BLaER1 treated with 17β-estradiol and CSF1 and Interleukin-3, amounts not matched to agents 10 nM and 100 nM (cell line): Measurements from ENCODE around the gene JAZF1.

Experiments used
- H3K27ac ChIP-seq, 11 experiments: shearing (Covaris generic); formaldehyde crosslinking; 2 replicates each; pipeline ENCODE4 v1.8.1; 2022
- H3K27me3 ChIP-seq, 11 experiments: shearing (Covaris generic); formaldehyde crosslinking; 2 replicates each; pipeline ENCODE4 v1.8.1; 2022
- H3K36me3 ChIP-seq, 11 experiments: shearing (Covaris generic); formaldehyde crosslinking; 2 replicates each; pipeline ENCODE4 v1.8.1; 2022
- H3K4me1 ChIP-seq, 10 experiments: shearing (Covaris generic); formaldehyde crosslinking; 2 replicates each; pipeline ENCODE4 v1.8.1; 2022
- H3K4me2 ChIP-seq, 11 experiments: shearing (Covaris generic); formaldehyde crosslinking; 2 replicates each; pipeline ENCODE4 v1.8.1; 2022
- H3K4me3 ChIP-seq, 10 experiments: shearing (Covaris generic); formaldehyde crosslinking; 2 replicates each; pipeline ENCODE4 v1.8.1; 2022
- H3K9ac ChIP-seq, 11 experiments: shearing (Covaris generic); formaldehyde crosslinking; 2 replicates each; pipeline ENCODE4 v1.8.1; 2022
- H3K9me3 ChIP-seq, 11 experiments: shearing (Covaris generic); formaldehyde crosslinking; replicated peaks in 1 of 11; 2 replicates each; pipeline ENCODE4 v1.8.1; 2022
- H4K20me1 ChIP-seq, 11 experiments: shearing (Covaris generic); formaldehyde crosslinking; 2 replicates each; pipeline ENCODE4 v1.8.1; 2022
- Cebpa-rat ChIP-seq, 11 experiments: shearing (Covaris generic); IDR thresholded peaks; 2 replicates each; pipeline ENCODE4 v1.8.1; 2022

JAZF1 gene

DNA sequence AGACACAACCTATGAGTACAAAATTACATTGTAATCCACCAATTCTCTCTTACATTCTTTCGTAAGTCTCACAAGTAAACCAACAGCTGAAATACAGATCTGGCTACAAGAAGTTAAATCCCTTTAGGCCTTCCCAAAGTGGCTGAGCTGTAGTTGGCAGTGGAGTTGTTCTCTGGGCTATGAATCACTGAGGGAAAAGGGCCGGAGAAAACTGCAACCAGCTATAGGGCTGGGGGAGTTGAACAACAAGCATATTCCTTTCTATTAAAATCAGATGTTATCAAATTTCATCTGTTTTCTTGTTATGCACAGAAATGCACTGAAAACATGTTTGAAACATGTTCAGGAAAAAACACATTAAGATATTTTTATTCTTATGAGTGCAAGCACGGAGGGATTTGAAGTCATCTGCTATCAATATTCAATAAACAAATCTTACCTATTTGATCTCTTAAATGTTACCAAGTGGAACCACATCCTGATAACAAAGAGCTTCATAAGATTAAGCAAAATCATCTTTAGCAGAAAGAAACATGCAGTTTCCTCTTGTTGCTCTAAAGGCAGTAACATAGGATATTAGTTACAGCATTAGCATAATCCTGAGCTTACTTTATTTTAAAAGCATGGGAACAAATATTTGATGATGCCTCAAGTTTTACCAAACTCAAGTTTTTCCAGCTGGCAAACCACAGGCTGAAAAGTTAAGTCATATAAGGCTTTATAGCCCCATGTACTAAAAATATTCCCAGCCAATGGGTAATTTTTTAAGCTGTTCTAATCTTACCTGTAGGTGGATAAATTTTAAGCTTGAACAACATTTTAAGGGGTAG is 227.9 kb downstream of the JAZF1 start:
- Histone ChIP-seq H3K9ac (no peak overlapping the region), H3K4me3 (no peak overlapping the region), H3K36me3 (peaks cover 0 to 40% (median 0%) of the 10 kb centered on the region in 11 experiments; a peak in 5 of 22 replicates), H3K4me2 (no peak overlapping the region), H3K27me3 (no peaks in the 10 kb centered on the region), H3K4me1 (peaks cover 0 to 6% (median 3%) of the 10 kb centered on the region in 10 experiments; a peak in 8 of 20 replicates), H3K9me3 (no peaks in the 10 kb centered on the region), H4K20me1 (peaks cover 0 to 31% (median 12%) of the 10 kb centered on the region in 11 experiments; a peak in 11 of 22 replicates), H3K27ac (no peak overlapping the region)
- TF ChIP-seq Cebpa-rat (IDR thresholded peaks at IDR 0.05) = no peak

DNA sequence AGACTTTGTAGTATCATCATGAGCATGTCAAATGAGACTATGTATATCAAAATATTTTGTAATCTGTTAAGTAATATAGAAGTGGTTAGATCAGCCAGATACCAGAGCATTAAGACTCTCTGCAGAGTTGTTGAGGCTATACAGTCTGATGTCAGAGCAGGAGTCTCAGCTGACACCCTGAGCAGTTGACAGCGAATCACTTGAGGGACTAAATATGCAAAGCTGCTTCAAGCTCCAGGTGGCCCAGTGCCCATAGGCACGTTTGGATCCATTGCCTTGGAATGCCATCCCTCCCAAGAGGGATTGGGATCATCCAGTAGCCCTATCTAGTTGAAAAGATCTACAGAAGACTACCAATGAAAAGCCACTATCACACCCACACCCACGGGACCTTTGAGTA is 230.5 kb downstream of the JAZF1 start:
- H3K9me3 ChIP-seq = no peaks in the 10 kb centered on the region
- H3K9ac ChIP-seq = no peak overlapping the region
- H3K27ac ChIP-seq = no peak overlapping the region
- no peak overlapping the region for H3K4me2 ChIP-seq
- peaks cover 0 to 34% (median 12%) of the 10 kb centered on the region in 11 experiments; a peak in 11 of 22 replicates for H4K20me1 ChIP-seq
- TF ChIP-seq Cebpa-rat (IDR thresholded peaks at IDR 0.05) = no peak
- H3K4me1 ChIP-seq = peaks cover 0 to 31% (median 22%) of the 10 kb centered on the region in 10 experiments; a peak in 15 of 20 replicates
- peaks cover 0 to 31% (median 0%) of the 10 kb centered on the region in 11 experiments; a peak in 4 of 22 replicates for H3K36me3 ChIP-seq
- H3K27me3 ChIP-seq = no peaks in the 10 kb centered on the region
- H3K4me3 ChIP-seq = no peak overlapping the region

- no peaks in the 10 kb centered on the region for H3K27me3 ChIP-seq
- peaks cover 0 to 38% (median 12%) of the 10 kb centered on the region in 11 experiments; a peak in 11 of 22 replicates for H4K20me1 ChIP-seq
- TF ChIP-seq Cebpa-rat (IDR thresholded peaks at IDR 0.05) = no peak
- H3K27ac ChIP-seq = no peak overlapping the region
- peaks cover 0 to 29% (median 0%) of the 10 kb centered on the region in 11 experiments; a peak in 3 of 22 replicates for H3K36me3 ChIP-seq
- no peak overlapping the region for H3K9ac ChIP-seq
- H3K4me3 ChIP-seq = no peak overlapping the region
- H3K4me1 ChIP-seq = peaks cover 0 to 36% (median 22%) of the 10 kb centered on the region in 10 experiments; a peak in 15 of 20 replicates
- no peak overlapping the region for H3K4me2 ChIP-seq
- no peaks in the 10 kb centered on the region for H3K9me3 ChIP-seq
Observed at GRCh38 chr7:27948861-27949260, 231.7 kb downstream of the JAZF1 start.

DNA sequence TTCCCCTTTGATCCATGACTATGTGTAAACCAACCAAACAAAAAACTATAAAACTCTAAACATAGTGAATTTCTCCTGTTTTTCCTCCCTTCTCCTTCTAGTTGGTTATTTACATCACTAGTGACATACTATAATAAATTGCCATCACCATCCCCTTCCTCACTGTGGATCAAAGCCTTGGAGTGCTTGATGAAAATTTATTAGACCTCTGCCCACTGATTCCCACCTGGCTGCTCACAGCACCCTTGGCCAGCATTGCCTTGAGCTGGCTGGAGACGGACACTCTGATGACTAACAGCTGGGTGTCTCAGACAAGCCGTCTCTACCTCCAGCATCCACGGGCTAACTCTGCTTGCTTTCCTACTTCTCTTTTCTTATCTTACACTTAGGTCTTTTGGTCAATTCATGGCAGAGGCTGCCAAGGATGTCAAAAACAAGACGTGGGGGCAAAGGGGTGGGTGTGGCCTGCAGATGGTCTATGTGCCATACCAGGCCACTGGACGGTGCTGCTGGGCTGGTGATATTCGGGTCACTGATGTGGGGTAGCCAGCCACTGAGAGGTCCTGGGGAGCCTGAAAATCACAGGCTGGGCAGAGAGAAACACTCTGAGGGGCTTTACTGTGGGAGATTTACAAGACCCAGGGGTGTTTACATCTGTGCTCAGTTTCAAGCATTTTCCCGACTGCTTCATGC is 232.9 kb downstream of the JAZF1 start:
- Histone ChIP-seq H3K27ac (no peak overlapping the region), H3K4me3 (no peak overlapping the region)

DNA sequence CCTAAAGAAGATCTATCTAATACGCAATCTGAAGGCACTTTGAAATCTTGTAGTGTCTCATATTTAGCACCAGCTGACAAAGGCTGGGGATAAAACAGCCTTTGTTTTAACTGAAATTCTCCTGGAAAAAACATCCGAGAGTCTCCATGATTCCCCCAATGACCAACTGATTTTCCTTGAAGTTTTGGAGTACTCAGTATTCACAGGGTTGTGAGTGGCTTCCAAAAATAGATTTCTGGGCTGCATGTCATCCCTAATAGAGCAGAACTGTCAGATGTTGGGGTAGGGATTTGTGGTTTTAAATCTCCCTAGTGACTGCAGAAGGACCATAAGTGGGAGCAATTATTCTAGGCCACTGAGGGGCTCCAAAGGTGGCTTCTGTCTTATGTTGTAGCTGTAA is 234.2 kb downstream of the JAZF1 start:
- Histone ChIP-seq H3K27me3 (no peaks in the 10 kb centered on the region), H3K4me2 (peak overlapping the region in 8 of 11 experiments; percentile 30 to 72 (median 62); a peak in 16 of 22 replicates), H3K9me3 (no peaks in the 10 kb centered on the region), H3K4me3 (no peak overlapping the region), H4K20me1 (peaks cover 0 to 61% (median 16%) of the 10 kb centered on the region in 11 experiments; a peak in 11 of 22 replicates), H3K9ac (no peak overlapping the region), H3K27ac (no peak overlapping the region), H3K36me3 (peaks cover 0 to 23% (median 0%) of the 10 kb centered on the region in 11 experiments; a peak in 3 of 22 replicates), H3K4me1 (peaks cover 0 to 36% (median 22%) of the 10 kb centered on the region in 10 experiments; a peak in 15 of 20 replicates)
- no peak for TF ChIP-seq Cebpa-rat (IDR thresholded peaks at IDR 0.05)

More for the DNA sequence above, 232.9 kb downstream of the JAZF1 start:
- Histone ChIP-seq H3K27me3 (no peaks in the 10 kb centered on the region), H3K4me2 (peak overlapping the region in 6 of 11 experiments; percentile 6 to 66 (median 16); a peak in 6 of 22 replicates), H3K4me1 (peaks cover 0 to 36% (median 22%) of the 10 kb centered on the region in 10 experiments; a peak in 15 of 20 replicates), H4K20me1 (peaks cover 0 to 49% (median 16%) of the 10 kb centered on the region in 11 experiments; a peak in 11 of 22 replicates), H3K36me3 (peaks cover 0 to 23% (median 0%) of the 10 kb centered on the region in 11 experiments; a peak in 3 of 22 replicates), H3K9ac (no peak overlapping the region), H3K9me3 (no peaks in the 10 kb centered on the region)
- no peak for TF ChIP-seq Cebpa-rat (IDR thresholded peaks at IDR 0.05)

GRCh38 chr7:27945058-27945795 is 235.4 kb downstream of the JAZF1 start:
- peak overlapping the region in 6 of 11 experiments; percentile 47 to 72 (median 64); a peak in 10 of 22 replicates for H3K4me2 ChIP-seq

DNA sequence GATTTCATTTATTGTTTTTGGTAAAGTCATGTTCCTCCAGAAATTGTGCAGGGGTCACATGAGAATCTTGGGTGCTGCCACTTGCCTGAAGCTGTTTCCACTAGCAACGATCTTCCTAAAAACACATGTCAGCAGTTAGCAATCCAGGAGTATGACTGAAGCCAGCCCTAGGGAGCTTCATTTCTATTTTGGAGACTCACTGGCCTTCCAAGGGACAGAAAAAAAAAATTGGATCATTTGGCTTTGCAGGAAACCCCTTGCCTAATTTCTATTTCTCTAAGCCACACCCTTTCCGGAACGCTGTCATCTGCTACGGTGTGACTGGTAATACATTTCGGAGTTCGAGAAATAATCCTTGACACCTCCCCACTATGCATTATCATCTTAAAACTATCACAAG is 236.0 kb downstream of the JAZF1 start:
- Histone ChIP-seq H3K4me2 (no peak overlapping the region), H3K36me3 (peaks cover 0 to 38% (median 3%) of the 10 kb centered on the region in 11 experiments; a peak in 6 of 22 replicates), H3K4me1 (peaks cover 0 to 36% (median 22%) of the 10 kb centered on the region in 10 experiments; a peak in 15 of 20 replicates), H3K27me3 (no peaks in the 10 kb centered on the region), H3K9ac (no peak overlapping the region), H3K9me3 (no peaks in the 10 kb centered on the region), H3K4me3 (no peak overlapping the region), H3K27ac (no peak overlapping the region), H4K20me1 (peaks cover 0 to 59% (median 16%) of the 10 kb centered on the region in 11 experiments; a peak in 11 of 22 replicates)
- no peak for TF ChIP-seq Cebpa-rat (IDR thresholded peaks at IDR 0.05)

More at GRCh38 chr7:27945058-27945795, 235.4 kb downstream of the JAZF1 start:
- H3K27ac ChIP-seq = no peak overlapping the region
- TF ChIP-seq Cebpa-rat (IDR thresholded peaks at IDR 0.05) = no peak
- H3K9ac ChIP-seq = no peak overlapping the region
- peaks cover 0 to 36% (median 22%) of the 10 kb centered on the region in 10 experiments; a peak in 15 of 20 replicates for H3K4me1 ChIP-seq
- H3K36me3 ChIP-seq = peaks cover 0 to 32% (median 3%) of the 10 kb centered on the region in 11 experiments; a peak in 6 of 22 replicates
- no peaks in the 10 kb centered on the region for H3K9me3 ChIP-seq
- peaks cover 0 to 59% (median 16%) of the 10 kb centered on the region in 11 experiments; a peak in 11 of 22 replicates for H4K20me1 ChIP-seq
- no peak overlapping the region for H3K4me3 ChIP-seq
- H3K27me3 ChIP-seq = no peaks in the 10 kb centered on the region

- TF ChIP-seq Cebpa-rat (IDR thresholded peaks at IDR 0.05) = no peak
- no peaks in the 10 kb centered on the region for H3K27me3 ChIP-seq
- H4K20me1 ChIP-seq = peaks cover 0 to 56% (median 14%) of the 10 kb centered on the region in 11 experiments; a peak in 11 of 22 replicates
- H3K4me3 ChIP-seq = no peak overlapping the region
- H3K4me1 ChIP-seq = peaks cover 0 to 36% (median 22%) of the 10 kb centered on the region in 10 experiments; a peak in 15 of 20 replicates
- H3K9ac ChIP-seq = no peak overlapping the region
- peaks cover 0 to 48% (median 3%) of the 10 kb centered on the region in 11 experiments; a peak in 7 of 22 replicates for H3K36me3 ChIP-seq
- no peaks in the 10 kb centered on the region for H3K9me3 ChIP-seq
- H3K27ac ChIP-seq = no peak overlapping the region
- H3K4me2 ChIP-seq = no peak overlapping the region
Observed at GRCh38 chr7:27943241-27943640, 237.4 kb downstream of the JAZF1 start.
